A673 (cell line): Measurements from ENCODE around the gene RSPRY1. TPM values are rescaled to one million over a fixed set of nuclear protein-coding genes. Genes with fewer than 3 reads are reported as not detected.

Experiments
- BruUV-seq: library from RNA; stranded (reverse); fragments of 400-500 nt; replicated peaks from 2 replicates; lab custom pipeline; 2021; lab: Mats Ljungman, UMichigan
- CTCF ChIA-PET: fragments of 300-600 bp; sonication (Branson Sonifier 250); formaldehyde crosslinking; loops from one replicate; lab custom pipeline; 2022; ENCODE audit warnings: antibody characterized with exemption; lab: Charles Lee
- POLR2A ChIA-PET: fragments of 300-600 bp; sonication (Branson Sonifier 250); formaldehyde crosslinking; loops from one replicate; lab custom pipeline; 2022; ENCODE audit warnings: antibody characterized with exemption; ENCODE audit not compliant: low non-redundant PET; lab: Charles Lee
- DNase-seq: peaks from one replicate; pipeline ENCODE4 v3.0.0-alpha.2; 2015; ENCODE audit warnings: low spot score
- H3K27ac ChIP-seq: fragments of 200-600 bp; sonication (generic); 2 replicates; pipeline ENCODE4 v1.5.1; 2016; ENCODE audit warnings: mixed run types, low read depth, mild to moderate bottlenecking, mixed read lengths, antibody characterized with exemption, low read length; ENCODE audit not compliant: poor library complexity, severe bottlenecking
- H3K27me3 ChIP-seq: fragments of 200-600 bp; sonication (generic); replicated peaks from 2 replicates; pipeline ENCODE4 v1.6.1; 2017; ENCODE audit warnings: mixed run types, low read depth, mild to moderate bottlenecking, mixed read lengths, antibody characterized with exemption, low read length; ENCODE audit not compliant: insufficient read depth, poor library complexity
- H3K36me3 ChIP-seq: fragments of 200-600 bp; sonication (generic); 2 replicates; pipeline ENCODE4 v1.6.1; 2016; ENCODE audit warnings: mixed run types, mild to moderate bottlenecking, mixed read lengths, antibody characterized with exemption, low read length; ENCODE audit not compliant: insufficient read depth, poor library complexity, severe bottlenecking
- H3K4me1 ChIP-seq: fragments of 200-600 bp; sonication (generic); 2 replicates; pipeline ENCODE4 v1.6.1; 2017; ENCODE audit warnings: mixed run types, mild to moderate bottlenecking, mixed read lengths, antibody characterized with exemption, low read length; ENCODE audit not compliant: insufficient read depth, poor library complexity, severe bottlenecking
- H3K4me3 ChIP-seq: fragments of 200-600 bp; sonication (generic); 2 replicates; pipeline ENCODE4 v1.5.1; 2016; ENCODE audit warnings: low read depth, mixed run types, mild to moderate bottlenecking, mixed read lengths, low read length; ENCODE audit not compliant: poor library complexity, severe bottlenecking
- H3K9me3 ChIP-seq: fragments of 200-600 bp; sonication (generic); 2 replicates; pipeline ENCODE4 v1.6.1; 2016; ENCODE audit warnings: mixed run types, low read depth, mild to moderate bottlenecking, mixed read lengths, antibody characterized with exemption, low read length; ENCODE audit not compliant: poor library complexity, severe bottlenecking
- EZH2 ChIP-seq: fragments of 200-600 bp; sonication (generic); IDR thresholded peaks from 2 replicates; pipeline ENCODE4 v1.6.1; 2017; ENCODE audit warnings: borderline replicate concordance, low read depth, mild to moderate bottlenecking, mixed read lengths, antibody characterized with exemption, low read length; ENCODE audit not compliant: poor library complexity, severe bottlenecking
- intact Hi-C: fragments of 100-400 bp; cut with micrococcal nuclease; formaldehyde crosslinking; loops from one replicate; pipeline ENCODE4 v1.10.0; 2022; ENCODE audit not compliant: unreplicated experiment
- total RNA-seq: library from RNA; stranded (reverse); gene quantifications from 2 replicates; pipeline ENCODE4 v1.2.3, GENCODE V29; 2021
- TF ChIP-seq, protein P1 (sequence below): fragments of 300-800, 200-600 bp; sonication (generic); conservative IDR thresholded peaks from 2 replicates; pipeline ENCODE4 v1.5.1; 2017; ENCODE audit warnings: low read depth, mild to moderate bottlenecking, antibody characterized with exemption, low read length, moderate library complexity, mixed read lengths

Gene RSPRY1
- total RNA-seq, 1 experiment from 2014 or later, result 45.6 TPM

DNA sequence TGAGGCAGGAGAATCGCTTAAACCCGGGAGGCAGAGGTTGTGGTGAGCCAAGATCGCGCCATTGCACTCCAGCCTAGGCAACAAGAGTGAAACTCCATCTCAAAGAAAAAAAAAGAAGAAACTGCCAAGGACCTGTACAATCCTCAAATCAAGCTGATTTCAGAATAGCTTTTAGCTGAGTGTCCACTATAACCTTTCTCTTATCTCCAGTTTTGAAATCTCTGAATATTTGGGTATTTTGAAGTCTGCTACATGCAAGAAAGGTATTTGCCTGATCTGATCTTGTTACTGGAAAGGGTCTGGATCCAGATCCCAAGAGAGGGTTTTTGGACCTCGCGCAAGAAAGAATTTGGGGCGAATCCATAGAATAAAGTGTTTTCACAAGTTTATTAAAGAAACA is 39.8 kb downstream of the RSPRY1 start:
- no peaks in the 10 kb centered on the region for H3K27me3 ChIP-seq
- no peak for DNase-seq
- H3K9me3 ChIP-seq, result no peaks in the 10 kb centered on the region
- ChIA-PET POLR2A (no interaction called here), CTCF (no interaction called here)
- no peak for TF ChIP-seq EZH2
- TF ChIP-seq, protein P1, sequence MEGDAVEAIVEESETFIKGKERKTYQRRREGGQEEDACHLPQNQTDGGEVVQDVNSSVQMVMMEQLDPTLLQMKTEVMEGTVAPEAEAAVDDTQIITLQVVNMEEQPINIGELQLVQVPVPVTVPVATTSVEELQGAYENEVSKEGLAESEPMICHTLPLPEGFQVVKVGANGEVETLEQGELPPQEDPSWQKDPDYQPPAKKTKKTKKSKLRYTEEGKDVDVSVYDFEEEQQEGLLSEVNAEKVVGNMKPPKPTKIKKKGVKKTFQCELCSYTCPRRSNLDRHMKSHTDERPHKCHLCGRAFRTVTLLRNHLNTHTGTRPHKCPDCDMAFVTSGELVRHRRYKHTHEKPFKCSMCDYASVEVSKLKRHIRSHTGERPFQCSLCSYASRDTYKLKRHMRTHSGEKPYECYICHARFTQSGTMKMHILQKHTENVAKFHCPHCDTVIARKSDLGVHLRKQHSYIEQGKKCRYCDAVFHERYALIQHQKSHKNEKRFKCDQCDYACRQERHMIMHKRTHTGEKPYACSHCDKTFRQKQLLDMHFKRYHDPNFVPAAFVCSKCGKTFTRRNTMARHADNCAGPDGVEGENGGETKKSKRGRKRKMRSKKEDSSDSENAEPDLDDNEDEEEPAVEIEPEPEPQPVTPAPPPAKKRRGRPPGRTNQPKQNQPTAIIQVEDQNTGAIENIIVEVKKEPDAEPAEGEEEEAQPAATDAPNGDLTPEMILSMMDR, result no peak
- peaks cover 68% of the 10 kb centered on the region for H3K36me3 ChIP-seq
- no peak overlapping the region for H3K27ac ChIP-seq
- H3K4me3 ChIP-seq, result no peak overlapping the region
- H3K4me1 ChIP-seq, result no peaks in the 10 kb centered on the region
- intact Hi-C loops, result no loop called here
- BruUV-seq, result no TSS peak

DNA sequence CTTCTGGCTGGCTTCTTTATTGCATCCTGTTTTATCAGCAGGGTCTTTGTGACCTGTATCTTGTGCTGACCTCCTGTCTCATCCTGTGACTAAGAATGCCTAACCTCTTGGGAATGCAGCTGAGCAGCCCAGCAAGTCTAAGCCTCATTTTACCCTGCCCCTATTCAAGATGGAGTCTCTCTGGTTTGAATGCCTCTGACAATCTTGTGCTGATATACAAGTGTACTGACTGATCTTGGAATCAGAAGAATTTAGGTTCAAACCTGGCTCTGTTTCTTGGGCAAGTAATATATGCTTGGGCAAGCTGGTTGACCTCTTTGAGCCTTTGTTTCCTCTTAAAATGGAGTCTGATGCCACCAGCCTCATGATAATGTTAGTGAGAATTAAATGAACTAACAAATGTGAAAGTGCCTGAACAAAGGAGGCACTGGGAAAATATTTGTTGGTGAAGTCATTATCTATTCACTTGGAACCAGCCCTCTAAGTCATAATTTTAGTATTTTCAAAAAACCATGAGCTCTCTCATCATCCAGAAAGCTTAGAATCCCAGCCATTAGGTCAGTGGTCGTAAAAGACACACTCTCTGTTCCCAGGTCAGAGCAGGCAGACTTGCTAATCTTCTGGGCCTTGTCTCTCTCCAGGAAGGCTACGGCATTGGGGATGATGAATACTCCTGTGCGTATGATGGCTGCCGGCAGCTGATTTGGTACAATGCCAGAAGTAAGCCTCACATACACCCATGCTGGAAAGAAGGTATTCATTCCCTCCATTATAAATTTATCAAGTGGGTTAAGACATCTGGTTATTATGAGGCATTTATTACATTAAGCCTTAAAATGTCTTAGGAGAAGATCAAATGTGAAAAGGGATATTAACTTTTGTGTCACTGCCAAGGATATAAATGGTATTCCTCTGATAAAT is 40.8 kb downstream of the RSPRY1 start:
- Histone ChIP-seq H3K27ac (no peak overlapping the region), H3K4me1 (no peaks in the 10 kb centered on the region), H3K36me3 (peaks cover 69% of the 10 kb centered on the region), H3K9me3 (no peaks in the 10 kb centered on the region), H3K27me3 (no peaks in the 10 kb centered on the region), H3K4me3 (no peak overlapping the region)
- ChIA-PET POLR2A (no interaction called here), CTCF (no interaction called here)
- intact Hi-C loops, result no loop called here
- BruUV-seq, result no TSS peak
- TF ChIP-seq, protein P1, result no peak
- no peak for TF ChIP-seq EZH2
- DNase-seq, result no peak

DNA sequence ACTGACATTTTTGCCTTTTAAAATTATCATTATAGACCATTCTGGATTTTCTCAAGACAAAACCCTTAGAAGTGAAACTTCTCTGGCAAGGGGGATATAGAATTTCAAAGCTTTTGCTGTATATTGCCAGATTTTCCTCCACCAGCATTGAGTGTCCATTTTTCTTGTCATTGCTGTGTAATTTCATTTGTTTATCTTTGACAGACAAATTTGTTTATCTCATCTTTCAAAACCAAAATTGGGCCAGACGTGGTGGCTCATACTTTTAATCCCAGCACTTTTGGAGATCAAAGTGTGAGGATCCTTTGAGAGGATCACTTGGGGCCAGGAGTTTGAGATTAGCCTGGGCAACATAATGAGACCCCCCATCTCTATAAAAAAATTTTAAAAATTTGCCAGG is 43.0 kb downstream of the RSPRY1 start:
- TF ChIP-seq, protein P1, result no peak
- TF ChIP-seq EZH2, result no peak
- Histone ChIP-seq H3K4me1 (no peaks in the 10 kb centered on the region), H3K9me3 (no peaks in the 10 kb centered on the region), H3K36me3 (peaks cover 73% of the 10 kb centered on the region), H3K27ac (no peak overlapping the region), H3K27me3 (no peaks in the 10 kb centered on the region), H3K4me3 (no peak overlapping the region)
- no peak for DNase-seq
- ChIA-PET CTCF (no interaction called here), POLR2A (no interaction called here)
- BruUV-seq, result no TSS peak
- intact Hi-C loops, result no loop called here
